ENCODE data around the gene NPAS3.

- no peak for TF ChIP-seq CTCF (IDR thresholded peaks at IDR 0.05)
- no peak for TF ChIP-seq POLR2A (IDR thresholded peaks at IDR 0.05)
Measured at GRCh38 chr14:33499687-33500086, 561.0 kb downstream of the NPAS3 start.
